ENCODE measurements around the gene ZBTB7B.
A peak's percentile ranks its signal among the peaks of the same experiment; 100 is the strongest.

ZBTB7B gene

GRCh38 chr1:155002464-155003226 lies at the start of gene ZBTB7B:
Gene ZBTB7B (plus strand): TSS chr1:155002802. CDS start chr1:155014661, 11,859 bp downstream.
- DNase-seq: no peak

DNA sequence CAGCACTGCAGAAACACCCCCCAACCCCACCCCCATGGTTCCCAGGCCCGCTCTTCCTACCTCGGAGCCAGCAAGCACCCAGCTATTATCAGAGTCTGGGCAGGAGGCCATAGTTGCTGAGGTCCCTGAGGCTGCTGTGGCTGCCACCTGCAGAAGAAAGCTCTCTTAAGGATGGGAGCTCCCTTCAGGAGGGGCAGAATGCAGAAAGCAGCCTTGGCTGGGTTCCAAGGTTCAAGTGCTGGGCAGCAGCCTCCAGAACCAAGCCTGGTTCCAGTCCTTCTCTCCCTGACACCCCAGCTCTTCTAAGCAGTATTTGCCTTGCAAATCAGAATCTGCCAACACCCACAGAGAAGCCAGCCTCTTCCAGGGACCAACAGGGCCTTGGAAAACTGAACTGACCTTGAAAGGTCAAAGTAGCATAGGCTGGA lies 49.0 kb upstream of the ZBTB7B start:
- DNase-seq: peak; percentile 83

GRCh38 chr1:154954541-154954940 lies 48.1 kb upstream of the ZBTB7B start:
- no peak for DNase-seq

DNA sequence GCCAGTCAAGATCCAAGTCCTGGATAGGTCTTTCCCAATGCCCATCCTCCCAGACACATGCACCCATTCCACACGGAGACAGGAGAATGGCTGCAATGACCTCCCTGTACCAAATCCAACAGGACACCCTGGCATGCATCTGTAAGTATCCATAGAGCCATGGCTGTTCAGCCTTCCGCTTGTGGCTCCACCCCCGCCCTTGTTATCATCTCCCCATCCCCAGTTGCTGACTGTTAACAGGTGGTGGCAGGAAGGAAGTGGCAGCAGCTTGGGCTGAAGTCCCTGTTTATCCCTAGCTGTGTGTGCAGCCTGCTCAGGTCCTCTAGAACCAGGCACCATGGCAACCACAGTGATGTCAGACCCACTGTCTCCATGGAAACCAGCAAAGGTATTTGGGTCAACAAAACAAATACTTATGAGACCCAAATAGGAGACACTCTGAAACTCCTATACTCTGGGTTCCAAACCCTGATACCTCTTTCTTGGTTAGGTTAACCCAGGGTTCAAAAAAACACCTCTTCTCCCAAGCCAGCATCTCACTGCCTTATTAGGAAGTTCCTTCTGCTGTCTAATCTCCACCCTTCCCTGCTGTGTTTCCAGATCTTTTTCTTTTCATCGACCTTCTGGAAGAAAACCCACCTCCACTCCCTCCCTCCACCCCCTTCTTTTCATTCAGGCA lies 47.4 kb upstream of the ZBTB7B start:
- DNase-seq: peak; percentile 94

GRCh38 chr1:154955718-154956543 lies 46.7 kb upstream of the ZBTB7B start, which contains the start of gene PBXIP1:
Gene PBXIP1 (minus strand): TSS chr1:154956099. CDS start chr1:154953721, 2,378 bp downstream.
- DNase-seq: peak; percentile 93

DNA sequence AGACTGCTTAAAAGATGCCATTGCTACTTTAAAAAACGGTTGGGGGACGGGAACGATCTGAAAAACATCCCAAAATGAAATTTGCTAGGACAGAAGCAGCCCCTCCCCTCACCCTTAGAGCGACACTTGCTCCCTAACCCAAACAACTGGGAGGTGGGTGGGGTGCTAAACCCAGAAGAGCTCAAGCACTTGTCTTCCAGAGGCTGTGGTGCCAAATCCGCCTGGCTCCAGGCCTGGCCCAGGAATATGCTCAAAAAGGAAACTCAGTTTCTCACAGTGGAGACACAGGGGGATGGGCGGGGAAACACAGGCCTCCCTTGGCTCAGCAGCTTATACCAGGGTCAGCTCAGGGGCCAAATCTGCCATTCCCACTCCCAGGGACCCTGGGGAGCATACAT lies 46.1 kb upstream of the ZBTB7B start:
- no peak for DNase-seq

DNA sequence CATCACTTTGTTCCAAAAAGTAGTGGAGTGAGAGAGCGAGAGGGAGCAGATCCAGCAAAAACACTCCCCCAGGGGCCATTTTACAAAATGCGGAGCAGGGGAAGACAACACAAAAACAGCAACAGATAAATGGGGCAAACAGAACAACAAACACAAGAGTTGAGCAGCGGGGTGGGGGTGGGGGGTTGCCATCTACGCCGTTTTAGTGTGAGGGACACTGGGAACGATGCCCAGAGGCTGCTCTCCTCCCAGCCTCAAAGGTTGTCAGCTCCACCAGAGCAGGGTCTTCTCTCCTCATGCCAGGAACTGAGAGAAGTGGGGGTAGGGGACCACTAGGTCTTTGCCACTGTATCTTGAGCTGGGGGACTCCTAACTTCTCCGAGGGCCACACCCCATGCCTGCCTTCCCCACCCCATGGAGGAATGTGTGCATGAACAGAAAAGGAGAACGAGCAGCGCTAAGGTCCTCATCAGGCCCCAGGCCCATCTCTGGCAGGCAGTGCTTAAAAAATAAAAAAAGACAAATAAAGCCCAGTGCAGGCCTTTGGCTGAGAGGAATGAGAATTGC lies 45.4 kb upstream of the ZBTB7B start:
- no peak for DNase-seq

GRCh38 chr1:154958036-154958435 lies 44.6 kb upstream of the ZBTB7B start:
- DNase-seq: no peak

- DNase-seq: no peak
These were observed 43.7 kb upstream of the ZBTB7B start for GRCh38 chr1:154958681-154959425.

- DNase-seq: no peak
These were observed 43.2 kb upstream of the ZBTB7B start for GRCh38 chr1:154959426-154959780.

- peak; percentile 26 for DNase-seq
These were observed 42.0 kb upstream of the ZBTB7B start for GRCh38 chr1:154960446-154961136.

GRCh38 chr1:154961207-154962155 lies 41.1 kb upstream of the ZBTB7B start, which contains the start of gene PYGO2:
Gene PYGO2 (minus strand): TSS chr1:154961782. CDS start chr1:154961576, 206 bp downstream.
- peak; percentile 90 for DNase-seq

- DNase-seq: peak; percentile 66
These were observed 40.3 kb upstream of the ZBTB7B start for GRCh38 chr1:154962156-154962749.

DNA sequence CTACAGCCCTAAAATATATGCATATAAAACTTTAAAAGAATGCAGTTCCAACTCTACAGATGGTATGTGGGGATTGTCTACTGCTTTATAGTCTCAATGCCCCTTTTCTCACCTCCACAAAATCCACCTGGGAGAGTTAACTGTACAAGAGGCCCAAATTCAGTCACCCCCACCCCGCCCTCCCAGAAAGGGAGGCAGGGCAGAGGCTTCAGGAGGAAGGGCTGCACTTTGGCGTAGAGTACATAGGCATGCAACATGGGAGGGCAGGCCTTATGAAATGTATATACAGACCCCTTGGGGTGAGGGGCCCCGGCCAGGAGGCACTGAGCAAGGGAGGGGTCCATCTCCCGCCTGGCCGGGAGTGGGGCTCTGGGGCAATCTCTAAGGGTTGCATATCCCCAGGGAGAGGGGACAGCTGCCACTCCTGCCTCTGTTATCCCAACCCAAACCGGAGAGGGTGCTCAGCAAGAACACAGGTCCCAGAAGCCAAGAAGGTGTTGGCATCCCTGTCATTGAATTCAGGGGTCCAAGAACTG lies 39.7 kb upstream of the ZBTB7B start:
- no peak for DNase-seq

DNA sequence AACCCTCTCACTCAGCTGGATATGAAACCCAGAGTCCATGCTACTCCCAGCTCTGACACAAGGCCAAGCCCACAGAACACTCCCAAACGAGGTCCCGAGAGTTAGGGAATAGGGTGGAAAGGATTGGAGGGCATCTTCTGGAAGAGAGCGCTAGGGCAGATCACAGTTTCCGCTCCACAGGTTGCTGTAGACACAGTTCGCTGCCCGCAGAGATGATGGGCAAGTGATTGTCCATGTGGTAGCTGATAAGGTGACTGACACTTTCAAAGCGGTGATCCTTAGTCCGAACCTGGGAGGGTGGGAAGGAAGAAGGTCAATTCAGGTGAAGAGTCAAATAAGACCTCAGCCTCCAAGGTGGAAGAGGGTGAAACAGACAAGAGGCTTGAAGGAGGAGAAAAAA lies 39.0 kb upstream of the ZBTB7B start:
- no peak for DNase-seq

DNA sequence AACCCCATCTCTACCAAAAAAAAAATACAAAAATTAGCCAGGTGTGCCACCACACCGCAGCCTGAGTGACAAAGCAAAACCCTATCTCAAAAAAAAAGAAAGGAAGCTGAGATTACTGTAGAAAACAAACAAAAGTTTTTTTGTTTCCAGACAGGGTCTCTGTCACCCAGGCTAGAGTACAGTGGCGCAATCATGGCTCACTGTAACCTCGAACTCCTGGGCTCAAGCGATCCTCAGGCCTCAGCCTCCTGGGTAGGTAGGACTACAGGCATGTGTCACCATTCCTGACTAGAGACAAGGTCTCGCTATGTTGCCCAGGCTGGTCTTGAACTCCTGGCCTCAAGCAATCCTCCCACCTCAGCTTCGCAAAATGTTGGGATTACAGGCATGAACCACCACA lies 38.2 kb upstream of the ZBTB7B start:
- DNase-seq: no peak

GRCh38 chr1:154966111-154966510 lies 36.5 kb upstream of the ZBTB7B start:
- DNase-seq: no peak

- no peak for DNase-seq
These were observed 35.2 kb upstream of the ZBTB7B start for GRCh38 chr1:154967331-154967950.

DNA sequence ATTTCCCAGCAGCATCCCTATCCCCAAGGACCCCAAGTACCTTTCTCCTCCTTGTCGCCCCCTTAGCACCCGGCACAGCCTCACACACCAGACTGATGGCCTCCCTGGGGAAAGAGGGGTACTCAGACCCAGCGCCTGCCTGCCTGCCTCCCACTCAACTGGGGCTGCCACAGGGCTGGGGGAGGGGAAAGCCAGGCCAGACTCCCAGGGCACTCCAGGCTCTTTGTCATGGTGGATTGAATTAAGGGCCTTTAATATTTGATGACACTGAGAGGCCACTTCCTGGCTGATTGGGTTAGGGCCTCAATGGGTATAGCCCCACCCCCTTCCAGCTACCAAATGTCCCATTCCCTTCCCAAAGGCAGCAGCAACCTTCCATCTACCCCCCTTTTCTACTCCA lies 33.9 kb upstream of the ZBTB7B start:
- no peak for DNase-seq
